Measurements from ENCODE around the gene ZNF77.
A peak's percentile ranks its signal among the peaks of the same experiment; 100 is the strongest.

Gene ZNF77

GRCh38 chr19:2986951-2987524 is 42.3 kb upstream of the ZNF77 start:
- DNase-seq (ENCODE audit: low read depth): no peak
- H3K4me3 ChIP-seq (ENCODE audit: control insufficient read depth, low read depth, low read length): no peak overlapping the region
- no peak for TF ChIP-seq CTCF (IDR thresholded peaks at IDR 0.05; ENCODE audit: control insufficient read depth, insufficient read depth, low read depth, low read length, missing control alignments)

GRCh38 chr19:2984215-2984528 is 39.4 kb upstream of the ZNF77 start:
- no peak for TF ChIP-seq CTCF (IDR thresholded peaks at IDR 0.05; ENCODE audit: control insufficient read depth, insufficient read depth, low read depth, low read length, missing control alignments)
- H3K4me3 ChIP-seq (ENCODE audit: control insufficient read depth, low read depth, low read length): peak overlapping the region; percentile 45
- no peak for DNase-seq (ENCODE audit: low read depth)

- H3K4me3 ChIP-seq (ENCODE audit: control insufficient read depth, low read depth, low read length): peak overlapping the region; percentile 45
- no peak for TF ChIP-seq CTCF (IDR thresholded peaks at IDR 0.05; ENCODE audit: control insufficient read depth, insufficient read depth, low read depth, low read length, missing control alignments)
- DNase-seq (ENCODE audit: low read depth): no peak
Observed at GRCh38 chr19:2983351-2984214, 38.8 kb upstream of the ZNF77 start.

DNA sequence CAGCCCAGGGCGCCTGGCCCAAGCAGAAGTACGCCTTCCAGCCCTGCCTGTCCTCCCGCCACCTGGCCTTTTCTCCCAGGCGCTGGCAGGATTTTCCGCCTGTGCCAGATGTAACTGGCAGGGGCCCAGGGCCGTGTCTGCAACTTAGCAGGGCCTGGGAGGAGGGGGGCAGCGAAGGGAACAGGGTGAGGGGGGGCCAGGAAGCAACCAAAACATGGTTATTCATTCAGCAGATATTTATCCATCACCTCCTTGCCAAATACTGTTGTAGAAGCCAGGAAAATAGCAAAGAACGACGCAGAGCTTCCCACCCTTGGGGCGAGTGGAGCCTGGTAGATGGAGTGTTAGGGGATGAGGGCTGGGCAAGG is 38.2 kb upstream of the ZNF77 start:
- no peak for DNase-seq (ENCODE audit: low read depth)
- TF ChIP-seq CTCF (IDR thresholded peaks at IDR 0.05; ENCODE audit: control insufficient read depth, insufficient read depth, low read depth, low read length, missing control alignments): no peak
- H3K4me3 ChIP-seq (ENCODE audit: control insufficient read depth, low read depth, low read length): no peak overlapping the region

DNA sequence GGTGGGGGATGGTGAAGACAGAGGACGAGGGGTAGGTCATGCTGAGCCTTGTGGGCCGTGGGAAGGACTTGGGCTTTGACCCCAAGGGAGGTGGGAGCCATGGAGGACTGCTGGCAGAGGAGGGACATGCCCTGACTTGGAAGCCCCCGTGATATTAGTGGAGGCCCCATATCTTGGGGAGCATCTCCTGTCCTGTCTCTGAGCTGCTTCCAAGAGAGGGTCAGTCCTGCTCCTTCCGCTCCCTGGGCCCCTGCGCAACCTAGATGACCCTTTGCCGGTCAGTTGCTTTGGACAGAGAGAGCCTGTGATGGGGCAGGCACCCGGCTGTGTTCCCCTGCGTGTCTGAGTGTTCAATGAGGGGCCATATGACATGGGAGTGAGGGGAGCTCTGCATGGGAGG is 37.8 kb upstream of the ZNF77 start:
- TF ChIP-seq CTCF (IDR thresholded peaks at IDR 0.05; ENCODE audit: control insufficient read depth, insufficient read depth, low read depth, low read length, missing control alignments): no peak
- DNase-seq (ENCODE audit: low read depth): no peak
- H3K4me3 ChIP-seq (ENCODE audit: control insufficient read depth, low read depth, low read length): no peak overlapping the region

- H3K4me3 ChIP-seq (ENCODE audit: control insufficient read depth, low read depth, low read length): no peak overlapping the region
- no peak for TF ChIP-seq CTCF (IDR thresholded peaks at IDR 0.05; ENCODE audit: control insufficient read depth, insufficient read depth, low read depth, low read length, missing control alignments)
- no peak for DNase-seq (ENCODE audit: low read depth)
Observed at GRCh38 chr19:2981898-2982297, 37.1 kb upstream of the ZNF77 start.

All from AG09309 (cell line).